ENCODE results near the gene ATAD3B.
A peak's percentile ranks its signal among the peaks of the same experiment; 100 is the strongest.
"Not testable (repeated sequence)": the region's sequence is repeated elsewhere in the genome, so short reads cannot be mapped to it uniquely, and the experiment has no call there.

The ATAD3B gene

GRCh38 chr1:1471389-1472052 is at the start of gene ATAD3B:
Gene ATAD3B (plus strand): TSS chr1:1471765. CDS start chr1:1471885, 120 bp downstream.
- TF ChIP-seq JUND (IDR thresholded peaks at IDR 0.05; ENCODE audit: low read depth): no peak
- in situ Hi-C loops (cut with HindIII; ENCODE audit: low pct_unique_long_range_greater_than_20kb, low sequenced_read_pairs): no loop called here
- peak; percentile 90 to 94 for DNase-seq (ENCODE audit: low read depth in 1 of 2, low spot score in 1 of 2)

- TF ChIP-seq JUND (IDR thresholded peaks at IDR 0.05; ENCODE audit: low read depth): no peak
- in situ Hi-C loops (cut with HindIII; ENCODE audit: low pct_unique_long_range_greater_than_20kb, low sequenced_read_pairs): no loop called here
- DNase-seq (ENCODE audit: low read depth in 1 of 2, low spot score in 1 of 2): no peak
Measured at GRCh38 chr1:1421907-1422464, 49.6 kb upstream of the ATAD3B start.

- in situ Hi-C loops (cut with HindIII; ENCODE audit: low pct_unique_long_range_greater_than_20kb, low sequenced_read_pairs): no loop called here
- DNase-seq (ENCODE audit: low read depth in 1 of 2, low spot score in 1 of 2): no peak
- TF ChIP-seq JUND (IDR thresholded peaks at IDR 0.05; ENCODE audit: low read depth): no peak
Measured at GRCh38 chr1:1422465-1423244, 48.9 kb upstream of the ATAD3B start.

DNA sequence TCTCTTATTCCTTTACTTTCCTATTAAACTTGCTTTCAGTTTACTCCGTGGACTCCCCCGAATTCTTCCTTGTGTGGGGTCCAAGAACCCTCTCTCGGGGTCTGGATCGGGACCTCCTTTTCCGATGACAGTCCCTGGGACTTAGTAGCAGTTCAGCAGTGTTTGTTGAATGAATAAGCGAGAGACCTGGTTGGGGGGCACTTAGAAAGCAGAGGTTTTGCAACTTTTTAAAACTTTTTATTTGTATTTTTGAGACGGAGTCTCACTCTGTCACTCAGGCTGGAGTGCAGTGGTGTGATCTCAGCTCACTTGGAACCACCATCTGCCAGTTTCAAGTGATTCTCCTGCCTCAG is 48.3 kb upstream of the ATAD3B start:
- in situ Hi-C loops (cut with HindIII; ENCODE audit: low pct_unique_long_range_greater_than_20kb, low sequenced_read_pairs): no loop called here
- no peak for TF ChIP-seq JUND (IDR thresholded peaks at IDR 0.05; ENCODE audit: low read depth)
- DNase-seq (ENCODE audit: low read depth in 1 of 2, low spot score in 1 of 2): no peak

DNA sequence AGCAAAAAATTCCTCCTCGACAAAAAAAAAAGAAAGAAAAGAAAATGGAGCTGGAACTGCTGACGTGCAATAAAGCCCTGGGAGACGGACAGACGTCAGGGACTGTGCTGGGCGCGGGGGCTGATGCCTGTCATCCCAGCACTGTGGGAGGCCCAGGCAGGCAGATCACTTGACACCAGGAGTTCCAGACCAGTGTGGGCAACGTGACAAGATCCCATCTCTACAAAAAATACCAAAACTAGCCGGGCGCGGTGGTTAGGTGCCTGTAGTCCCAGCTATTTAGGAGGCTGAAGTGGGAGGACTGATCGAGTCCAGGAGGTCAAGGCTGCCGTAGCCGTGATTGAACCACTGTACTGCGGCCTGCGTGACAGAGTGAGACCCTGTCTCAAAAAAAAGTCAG is 46.9 kb upstream of the ATAD3B start:
- in situ Hi-C loops (cut with HindIII; ENCODE audit: low pct_unique_long_range_greater_than_20kb, low sequenced_read_pairs): no loop called here
- no peak for TF ChIP-seq JUND (IDR thresholded peaks at IDR 0.05; ENCODE audit: low read depth)
- no peak for DNase-seq (ENCODE audit: low read depth in 1 of 2, low spot score in 1 of 2)

DNA sequence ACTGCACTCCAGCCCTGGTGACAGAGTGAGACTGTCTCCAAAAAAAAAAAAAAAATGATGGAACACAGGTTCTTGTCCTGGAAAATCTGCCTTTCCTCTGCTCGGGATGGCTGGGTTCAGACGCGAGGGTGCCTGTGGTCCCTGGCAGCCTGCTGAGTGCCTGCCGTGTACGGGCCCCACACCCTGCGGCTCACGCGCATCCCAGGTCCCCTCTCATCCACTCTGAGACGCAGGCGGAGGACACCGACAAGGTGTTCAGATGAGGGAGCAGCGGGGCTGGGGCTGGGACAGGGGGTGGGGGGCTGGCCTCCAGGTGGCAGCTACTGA is 46.2 kb upstream of the ATAD3B start:
- no peak for DNase-seq (ENCODE audit: low read depth in 1 of 2, low spot score in 1 of 2)
- TF ChIP-seq JUND (IDR thresholded peaks at IDR 0.05; ENCODE audit: low read depth): no peak
- in situ Hi-C loops (cut with HindIII; ENCODE audit: low pct_unique_long_range_greater_than_20kb, low sequenced_read_pairs): no loop called here

DNA sequence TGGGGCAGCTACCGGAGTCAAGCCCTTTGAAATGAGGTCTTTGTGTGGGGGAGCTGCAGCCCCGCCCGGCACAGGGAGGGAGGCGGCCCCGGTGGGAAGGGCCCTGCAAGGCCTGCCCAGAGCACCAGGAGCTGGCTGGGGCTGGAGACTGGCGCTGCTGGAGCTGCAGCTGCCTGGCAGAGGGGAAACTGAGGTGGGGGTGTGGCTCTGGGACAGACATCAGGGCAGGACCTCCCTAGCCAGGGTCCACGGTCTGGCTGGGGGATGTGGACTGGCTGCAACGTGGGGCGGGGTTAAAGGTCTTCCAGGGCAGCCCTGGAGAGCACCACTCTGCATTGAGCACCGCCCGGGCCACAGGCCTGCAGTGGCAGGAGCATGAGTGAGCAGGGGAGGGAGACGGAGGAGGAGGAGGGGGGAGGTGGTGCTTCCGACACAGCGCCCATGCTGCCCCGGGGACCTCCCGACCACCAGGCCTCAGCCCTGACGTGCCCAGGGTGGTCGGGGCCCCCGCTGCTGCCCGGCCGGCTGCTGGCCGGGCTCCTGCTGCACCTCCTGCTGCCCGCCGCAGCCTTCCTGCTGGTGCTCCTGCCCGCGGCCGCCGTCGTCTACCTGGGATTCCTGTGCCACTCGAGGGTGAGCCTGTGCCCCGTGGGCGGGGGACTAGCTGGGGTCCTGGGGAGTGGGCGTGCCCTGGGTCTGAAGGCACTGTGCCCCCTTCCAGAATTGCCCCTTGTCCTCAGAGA is 45.6 kb upstream of the ATAD3B start:
- no peak for DNase-seq (ENCODE audit: low read depth in 1 of 2, low spot score in 1 of 2)
- in situ Hi-C loops (cut with HindIII; ENCODE audit: low pct_unique_long_range_greater_than_20kb, low sequenced_read_pairs): no loop called here
- no peak for TF ChIP-seq JUND (IDR thresholded peaks at IDR 0.05; ENCODE audit: low read depth)

DNA sequence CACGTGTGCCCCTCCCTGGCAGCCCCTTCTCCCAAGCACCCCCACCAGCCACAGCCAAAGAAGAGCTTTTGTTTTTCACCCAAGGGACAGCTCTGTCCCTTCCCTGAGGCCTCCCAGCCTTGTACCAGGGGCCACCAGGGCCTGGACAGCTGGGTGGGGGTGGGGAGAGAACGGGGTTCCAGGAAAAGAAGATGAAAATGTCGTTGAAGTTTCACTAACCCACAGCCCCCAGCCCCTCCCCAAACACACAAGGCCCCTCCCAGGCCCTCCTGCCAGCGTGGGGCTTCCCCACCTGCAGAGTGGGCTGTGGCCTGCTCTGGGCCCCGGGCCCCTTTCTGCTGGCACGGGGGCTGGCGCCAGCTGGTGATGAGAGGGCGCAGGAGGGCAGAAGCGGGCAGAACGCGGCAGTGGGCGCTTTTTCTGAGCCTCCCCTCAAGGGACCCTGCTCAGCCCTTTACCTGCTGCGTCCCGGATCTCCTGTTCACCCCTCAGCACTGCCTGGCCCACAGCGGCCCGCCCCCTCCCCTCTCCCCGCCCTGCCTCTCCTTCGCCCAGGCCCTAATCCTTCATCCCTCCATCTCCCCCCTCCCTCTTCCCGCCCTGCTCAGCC is 45.0 kb upstream of the ATAD3B start:
- in situ Hi-C loops (cut with HindIII; ENCODE audit: low pct_unique_long_range_greater_than_20kb, low sequenced_read_pairs): no loop called here
- no peak for TF ChIP-seq JUND (IDR thresholded peaks at IDR 0.05; ENCODE audit: low read depth)
- DNase-seq (ENCODE audit: low read depth in 1 of 2, low spot score in 1 of 2): no peak

- no peak for TF ChIP-seq JUND (IDR thresholded peaks at IDR 0.05; ENCODE audit: low read depth)
- in situ Hi-C loops (cut with HindIII; ENCODE audit: low pct_unique_long_range_greater_than_20kb, low sequenced_read_pairs): no loop called here
Measured at GRCh38 chr1:1427106-1427819, 44.3 kb upstream of the ATAD3B start.

DNA sequence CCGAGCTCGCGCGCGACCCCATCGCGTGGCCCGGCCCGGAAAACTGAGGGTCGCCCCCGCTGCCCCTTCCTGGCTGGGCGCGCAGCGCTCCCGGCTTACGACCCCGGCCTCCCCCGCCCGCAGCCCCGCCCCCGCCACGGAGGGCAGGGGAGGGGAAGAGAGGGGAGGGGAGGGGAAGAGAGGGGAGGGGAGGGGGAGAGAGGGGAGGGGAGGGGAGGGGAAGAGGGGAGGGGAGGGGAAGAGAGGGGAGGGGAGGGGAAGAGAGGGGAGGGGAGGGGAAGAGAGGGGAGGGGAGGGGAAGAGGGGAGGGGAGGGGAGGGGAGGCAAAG is 43.8 kb upstream of the ATAD3B start:
- no peak for TF ChIP-seq JUND (IDR thresholded peaks at IDR 0.05; ENCODE audit: low read depth)
- DNase-seq (ENCODE audit: low read depth in 1 of 2, low spot score in 1 of 2): no peak
- in situ Hi-C loops (cut with HindIII; ENCODE audit: low pct_unique_long_range_greater_than_20kb, low sequenced_read_pairs): no loop called here

More at GRCh38 chr1:1427106-1427819, 44.3 kb upstream of the ATAD3B start:
- DNase-seq (ENCODE audit: low read depth in 1 of 2, low spot score in 1 of 2): no peak

- no peak for DNase-seq (ENCODE audit: low read depth in 1 of 2, low spot score in 1 of 2)
- in situ Hi-C loops (cut with HindIII; ENCODE audit: low pct_unique_long_range_greater_than_20kb, low sequenced_read_pairs): no loop called here
- TF ChIP-seq JUND (IDR thresholded peaks at IDR 0.05; ENCODE audit: low read depth): no peak
Measured at GRCh38 chr1:1428174-1428573, 43.4 kb upstream of the ATAD3B start.

- in situ Hi-C loops (cut with HindIII; ENCODE audit: low pct_unique_long_range_greater_than_20kb, low sequenced_read_pairs); DNase-seq (ENCODE audit: low read depth in 1 of 2, low spot score in 1 of 2): not testable (repeated sequence)
Measured at GRCh38 chr1:1428967-1429366, 42.6 kb upstream of the ATAD3B start.

All from T47D (cell line).